MCF 10A (cell line): ENCODE measurements around the gene LMCD1. TPM values are rescaled to one million over a fixed set of nuclear protein-coding genes. Genes with fewer than 3 reads are reported as not detected.

Experiments
- BruUV-seq: library from RNA; stranded (reverse); fragments of 400-500 nt; replicated peaks from 2 replicates; lab custom pipeline; 2021; lab: Mats Ljungman, UMichigan
- CTCF ChIA-PET: fragments of 300-600 bp; sonication (Branson Sonifier 250); formaldehyde crosslinking; extraction: SDS; loops from one replicate; lab custom pipeline; 2021; ENCODE audit warnings: antibody characterized with exemption, inconsistent platforms; lab: Yijun Ruan, JAX
- POLR2A ChIA-PET: fragments of 300-600, 350-650 bp; sonication (Branson Sonifier 250); formaldehyde crosslinking; extraction: SDS; loops from one replicate; lab custom pipeline; 2020; ENCODE audit warnings: antibody characterized with exemption, inconsistent platforms; lab: Yijun Ruan, JAX
- DNase-seq: peaks from one replicate; pipeline ENCODE4 v3.0.0-alpha.2; 2018; ENCODE audit not compliant: unreplicated experiment
- H3K27ac Mint-ChIP-seq: one replicate; pipeline ENCODE4 v1.8.0; 2022; ENCODE audit warnings: mild to moderate bottlenecking, low read depth, mixed read lengths; ENCODE audit not compliant: unreplicated experiment
- H3K27me3 Mint-ChIP-seq: one replicate; pipeline ENCODE4 v1.8.0; 2022; ENCODE audit warnings: mixed read lengths; ENCODE audit not compliant: insufficient read depth, unreplicated experiment
- H3K36me3 Mint-ChIP-seq: one replicate; pipeline ENCODE4 v1.8.0; 2022; ENCODE audit warnings: mild to moderate bottlenecking, moderate library complexity, mixed read lengths; ENCODE audit not compliant: insufficient read depth, unreplicated experiment
- H3K4me1 Mint-ChIP-seq: one replicate; pipeline ENCODE4 v1.8.0; 2022; ENCODE audit warnings: mixed read lengths; ENCODE audit not compliant: insufficient read depth, unreplicated experiment
- H3K4me3 Mint-ChIP-seq: one replicate; pipeline ENCODE4 v1.8.0; 2022; ENCODE audit warnings: mild to moderate bottlenecking, moderate library complexity, mixed read lengths; ENCODE audit not compliant: unreplicated experiment
- H3K9me3 Mint-ChIP-seq: one replicate; pipeline ENCODE4 v1.8.0; 2022; ENCODE audit warnings: mixed read lengths; ENCODE audit not compliant: unreplicated experiment
- intact Hi-C: fragments of 100-400 bp; cut with micrococcal nuclease; formaldehyde crosslinking; loops from 2 replicates; pipeline ENCODE4 v1.14.1; 2022
- total RNA-seq: library from RNA; stranded (reverse); gene quantifications from 2 replicates; pipeline ENCODE4 v1.2.3, GENCODE V29; 2022
- TF ChIP-seq, protein P1 (sequence below): fragments of 200-600 bp; IDR thresholded peaks from one replicate; pipeline ENCODE4 v1.8.0; 2022; ENCODE audit warnings: antibody characterized with exemption, mild to moderate bottlenecking; ENCODE audit not compliant: unreplicated experiment

LMCD1 gene
- total RNA-seq, 1 experiment from 2014 or later, result 0.63 TPM

DNA sequence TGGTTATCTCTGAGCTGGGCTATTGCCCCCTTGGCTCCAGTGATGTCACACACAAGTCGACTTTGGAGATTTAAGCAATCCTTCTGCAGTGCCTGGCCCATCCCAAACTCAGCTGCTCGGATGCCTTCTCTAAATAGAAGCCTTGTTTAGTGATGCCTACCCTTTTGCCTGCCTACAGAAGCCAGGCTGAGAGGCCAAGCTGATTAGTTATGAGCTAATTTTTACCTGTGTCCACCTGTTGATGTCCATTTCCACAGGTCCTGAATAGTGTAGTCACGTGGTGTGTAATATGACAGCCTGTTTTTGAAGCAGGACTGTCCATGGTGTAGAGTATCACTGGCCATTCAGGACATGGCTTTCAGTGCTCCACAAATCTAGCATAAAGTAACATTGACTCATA lies 97.5 kb downstream of the LMCD1 start:
- CTCF ChIA-PET, result interaction anchor here (1.0 kb wide), 2 partner anchors 157 to 175 kb away, joined by 4 read pairs; no protein-coding TSS in a partner anchor
- Mint-ChIP-seq H3K4me3 (no peak overlapping the region), H3K9me3 (no peaks in the 10 kb centered on the region), H3K36me3 (no peaks in the 10 kb centered on the region), H3K27me3 (no peaks in the 10 kb centered on the region), H3K27ac (no peak overlapping the region), H3K4me1 (peaks cover 10% of the 10 kb centered on the region)
- DNase-seq, result no peak
- TF ChIP-seq, protein P1, sequence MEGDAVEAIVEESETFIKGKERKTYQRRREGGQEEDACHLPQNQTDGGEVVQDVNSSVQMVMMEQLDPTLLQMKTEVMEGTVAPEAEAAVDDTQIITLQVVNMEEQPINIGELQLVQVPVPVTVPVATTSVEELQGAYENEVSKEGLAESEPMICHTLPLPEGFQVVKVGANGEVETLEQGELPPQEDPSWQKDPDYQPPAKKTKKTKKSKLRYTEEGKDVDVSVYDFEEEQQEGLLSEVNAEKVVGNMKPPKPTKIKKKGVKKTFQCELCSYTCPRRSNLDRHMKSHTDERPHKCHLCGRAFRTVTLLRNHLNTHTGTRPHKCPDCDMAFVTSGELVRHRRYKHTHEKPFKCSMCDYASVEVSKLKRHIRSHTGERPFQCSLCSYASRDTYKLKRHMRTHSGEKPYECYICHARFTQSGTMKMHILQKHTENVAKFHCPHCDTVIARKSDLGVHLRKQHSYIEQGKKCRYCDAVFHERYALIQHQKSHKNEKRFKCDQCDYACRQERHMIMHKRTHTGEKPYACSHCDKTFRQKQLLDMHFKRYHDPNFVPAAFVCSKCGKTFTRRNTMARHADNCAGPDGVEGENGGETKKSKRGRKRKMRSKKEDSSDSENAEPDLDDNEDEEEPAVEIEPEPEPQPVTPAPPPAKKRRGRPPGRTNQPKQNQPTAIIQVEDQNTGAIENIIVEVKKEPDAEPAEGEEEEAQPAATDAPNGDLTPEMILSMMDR, result no peak
- POLR2A ChIA-PET, result interaction anchor here (0.6 to 1.5 kb wide), 2 partner anchors 26 to 34 kb away, joined by 4 read pairs; no protein-coding TSS in a partner anchor
- no TSS peak for BruUV-seq
- intact Hi-C loops, result no loop called here

DNA sequence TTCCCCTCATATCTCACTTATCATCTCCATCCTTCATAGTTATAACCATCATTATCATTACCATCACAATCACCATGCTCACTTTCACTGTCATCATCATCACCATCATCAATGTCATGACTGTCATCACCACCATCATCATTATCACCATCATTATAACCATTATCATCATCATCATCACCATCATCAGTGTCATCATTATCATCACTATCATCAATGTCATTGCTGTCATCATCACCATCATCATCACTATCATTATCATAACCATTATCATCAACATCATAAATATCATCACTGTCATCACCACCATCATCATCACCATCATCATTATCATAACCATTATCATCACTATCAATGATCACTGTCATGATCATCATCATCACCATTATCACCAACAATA lies 98.8 kb downstream of the LMCD1 start:
- POLR2A ChIA-PET, result interaction anchor here (1.5 kb wide), 1 partner anchor 25 kb away, joined by 4 read pairs; no protein-coding TSS in a partner anchor
- no peaks in the 10 kb centered on the region for H3K36me3 Mint-ChIP-seq
- no peaks in the 10 kb centered on the region for H3K9me3 Mint-ChIP-seq
- no peaks in the 10 kb centered on the region for H3K27me3 Mint-ChIP-seq
- no peak overlapping the region for H3K27ac Mint-ChIP-seq
- CTCF ChIA-PET, result interaction anchor here (0.7 kb wide), 1 partner anchor 147 kb away, joined by 3 read pairs; no protein-coding TSS in a partner anchor
- BruUV-seq, result no TSS peak
- intact Hi-C loops, result no loop called here
- TF ChIP-seq, protein P1, result no peak
- no peak for DNase-seq
- peaks cover 10% of the 10 kb centered on the region for H3K4me1 Mint-ChIP-seq
- H3K4me3 Mint-ChIP-seq, result no peak overlapping the region

DNA sequence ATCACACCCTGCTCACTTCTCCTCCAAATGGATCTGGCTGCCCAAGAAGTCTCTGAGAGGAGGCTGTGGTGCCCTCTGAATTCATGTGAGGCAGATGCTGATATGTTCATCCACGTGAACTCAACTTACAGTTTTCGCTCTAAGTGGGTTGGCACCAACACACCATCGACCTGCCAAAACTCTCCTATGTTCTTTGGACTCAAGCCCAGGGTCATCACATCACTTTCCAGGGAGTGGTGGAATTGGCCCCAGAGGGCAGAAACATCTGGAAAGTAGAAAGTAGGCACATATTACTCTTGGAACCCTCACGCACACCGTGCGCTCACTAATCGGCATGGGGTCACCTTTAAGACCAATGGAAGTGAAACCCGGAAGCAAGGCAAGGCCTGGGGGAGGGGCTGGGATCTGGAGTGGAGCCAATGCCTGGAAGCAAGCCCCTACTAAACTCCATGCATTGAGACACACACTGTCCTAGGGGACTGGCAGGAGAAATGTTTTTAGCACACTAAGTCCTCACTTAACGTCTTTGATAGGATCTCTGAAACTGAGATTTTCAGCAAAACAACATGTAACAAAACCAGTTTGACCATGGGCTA lies 101.6 kb downstream of the LMCD1 start:
- POLR2A ChIA-PET, result no interaction called here
- no peaks in the 10 kb centered on the region for H3K9me3 Mint-ChIP-seq
- DNase-seq, result peak; percentile 90
- peak overlapping the region; percentile 90 for H3K27ac Mint-ChIP-seq
- CTCF ChIA-PET, result no interaction called here
- H3K27me3 Mint-ChIP-seq, result no peaks in the 10 kb centered on the region
- no TSS peak for BruUV-seq
- peaks cover 21% of the 10 kb centered on the region for H3K4me1 Mint-ChIP-seq
- TF ChIP-seq, protein P1, result no peak
- intact Hi-C loops, result loop anchor here (1.0 kb wide), 1 partner anchor 161 kb away; no protein-coding TSS in a partner anchor
- no peaks in the 10 kb centered on the region for H3K36me3 Mint-ChIP-seq
- peak overlapping the region; percentile 46 for H3K4me3 Mint-ChIP-seq

DNA sequence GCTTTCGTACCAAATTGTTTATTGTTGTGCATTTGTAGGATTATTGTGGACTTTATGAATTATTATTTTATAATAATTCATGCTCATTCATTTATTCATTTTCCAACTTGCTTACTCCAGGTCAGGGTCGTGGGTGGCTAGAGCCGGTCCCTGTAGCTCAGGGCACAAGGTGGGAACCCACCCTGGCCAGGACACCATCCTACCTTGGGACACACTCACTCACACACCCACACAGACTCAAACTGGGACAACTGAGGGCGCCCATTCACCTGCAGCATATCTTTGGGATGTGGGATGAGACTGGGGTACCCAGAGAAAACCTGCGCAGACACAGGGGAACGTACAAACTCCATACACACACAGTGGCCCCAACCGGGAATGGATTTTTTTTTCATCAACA lies 102.4 kb downstream of the LMCD1 start:
- ChIA-PET CTCF (no interaction called here), POLR2A (no interaction called here)
- no TSS peak for BruUV-seq
- TF ChIP-seq, protein P1, result no peak
- Mint-ChIP-seq H3K27ac (peak overlapping the region; percentile 90), H3K4me3 (no peak overlapping the region), H3K4me1 (peaks cover 21% of the 10 kb centered on the region), H3K9me3 (no peaks in the 10 kb centered on the region), H3K36me3 (no peaks in the 10 kb centered on the region), H3K27me3 (no peaks in the 10 kb centered on the region)
- intact Hi-C loops, result no loop called here
- no peak for DNase-seq
